GM23338 (cell line): ENCODE results near the gene TRAF3.

Source experiments
- CREB1 ChIP-seq: fragments of 250-450 bp; sonication (Bioruptor Pico); IDR thresholded peaks from 2 replicates; pipeline ENCODE4 v1.5.0; 2020; ENCODE audit warnings: low read depth, mild to moderate bottlenecking, moderate library complexity
- EZH2 ChIP-seq: fragments of 200-600 bp; sonication (generic); IDR thresholded peaks from one replicate; pipeline ENCODE4 v1.8.0; 2017; ENCODE audit warnings: antibody characterized with exemption, mild to moderate bottlenecking, low read depth; ENCODE audit not compliant: unreplicated experiment
- EZH2phosphoT487 ChIP-seq: fragments of 200-600 bp; sonication (generic); IDR thresholded peaks from one replicate; pipeline ENCODE4 v1.8.1; 2018; ENCODE audit warnings: antibody characterized with exemption; ENCODE audit not compliant: unreplicated experiment
- POLR2AphosphoS5 ChIP-seq: IDR thresholded peaks from 2 replicates; pipeline ENCODE4 v1.6.1; 2016; ENCODE audit warnings: antibody characterized with exemption, low read depth
- TF ChIP-seq, protein P1 (sequence below): IDR thresholded peaks from one replicate; pipeline ENCODE4 v1.6.1; 2018; ENCODE audit warnings: antibody characterized with exemption; ENCODE audit not compliant: unreplicated experiment
- TF ChIP-seq, protein P2 (sequence below), 2 experiments: fragments of 200-600 bp in 1 of 2; sonication (generic) in 1 of 2; conservative IDR thresholded peaks; 2 replicates each; pipeline versions ENCODE4 v1.5.1 to v1.6.1; 2016 to 2017; ENCODE audit warnings: antibody characterized with exemption in 2 of 2, low read depth in 2 of 2, mild to moderate bottlenecking in 2 of 2, moderate library complexity in 1 of 2
- TF ChIP-seq, protein P3 (sequence below): fragments of 250-450 bp; sonication (Bioruptor Pico); IDR thresholded peaks from 2 replicates; pipeline ENCODE4 v1.5.0; 2020; ENCODE audit warnings: mild to moderate bottlenecking, moderate library complexity

DNA sequence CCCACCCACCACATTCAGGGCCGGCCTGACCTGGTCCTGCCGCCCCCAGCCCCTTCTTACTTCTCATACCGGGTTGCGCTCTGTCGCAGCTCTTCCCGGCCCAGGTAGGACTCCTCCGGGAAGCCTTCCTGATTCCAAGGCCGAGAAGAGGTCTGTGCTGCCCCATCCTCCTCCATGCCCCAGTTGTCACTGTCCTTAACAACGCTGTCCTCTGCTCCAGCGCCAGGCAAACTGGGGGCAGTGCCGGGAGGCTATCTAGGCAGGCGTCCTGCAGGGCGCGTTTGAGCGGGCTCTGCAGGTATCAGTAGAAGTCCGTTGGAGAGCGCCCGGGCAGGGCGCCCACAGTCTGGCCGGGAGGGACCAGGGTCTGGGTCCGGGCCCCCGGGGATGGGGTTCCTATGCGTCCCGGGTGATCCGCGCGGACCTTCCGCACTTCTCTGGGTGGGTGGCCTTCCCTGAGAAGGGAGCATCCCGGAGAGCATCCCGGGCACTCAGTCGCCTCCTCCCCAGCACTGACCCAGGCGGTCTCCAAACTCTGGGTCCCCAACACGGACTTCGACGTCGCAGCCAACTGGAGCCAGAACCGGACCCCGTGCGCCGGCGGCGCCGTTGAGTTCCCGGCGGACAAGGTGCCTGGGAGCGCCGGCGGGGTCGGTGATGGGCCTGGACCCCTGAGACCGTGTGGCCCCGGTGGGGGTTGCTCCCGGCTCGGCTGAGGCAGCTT, 146.1 kb downstream of the TRAF3 start:
- TF ChIP-seq, protein P1, sequence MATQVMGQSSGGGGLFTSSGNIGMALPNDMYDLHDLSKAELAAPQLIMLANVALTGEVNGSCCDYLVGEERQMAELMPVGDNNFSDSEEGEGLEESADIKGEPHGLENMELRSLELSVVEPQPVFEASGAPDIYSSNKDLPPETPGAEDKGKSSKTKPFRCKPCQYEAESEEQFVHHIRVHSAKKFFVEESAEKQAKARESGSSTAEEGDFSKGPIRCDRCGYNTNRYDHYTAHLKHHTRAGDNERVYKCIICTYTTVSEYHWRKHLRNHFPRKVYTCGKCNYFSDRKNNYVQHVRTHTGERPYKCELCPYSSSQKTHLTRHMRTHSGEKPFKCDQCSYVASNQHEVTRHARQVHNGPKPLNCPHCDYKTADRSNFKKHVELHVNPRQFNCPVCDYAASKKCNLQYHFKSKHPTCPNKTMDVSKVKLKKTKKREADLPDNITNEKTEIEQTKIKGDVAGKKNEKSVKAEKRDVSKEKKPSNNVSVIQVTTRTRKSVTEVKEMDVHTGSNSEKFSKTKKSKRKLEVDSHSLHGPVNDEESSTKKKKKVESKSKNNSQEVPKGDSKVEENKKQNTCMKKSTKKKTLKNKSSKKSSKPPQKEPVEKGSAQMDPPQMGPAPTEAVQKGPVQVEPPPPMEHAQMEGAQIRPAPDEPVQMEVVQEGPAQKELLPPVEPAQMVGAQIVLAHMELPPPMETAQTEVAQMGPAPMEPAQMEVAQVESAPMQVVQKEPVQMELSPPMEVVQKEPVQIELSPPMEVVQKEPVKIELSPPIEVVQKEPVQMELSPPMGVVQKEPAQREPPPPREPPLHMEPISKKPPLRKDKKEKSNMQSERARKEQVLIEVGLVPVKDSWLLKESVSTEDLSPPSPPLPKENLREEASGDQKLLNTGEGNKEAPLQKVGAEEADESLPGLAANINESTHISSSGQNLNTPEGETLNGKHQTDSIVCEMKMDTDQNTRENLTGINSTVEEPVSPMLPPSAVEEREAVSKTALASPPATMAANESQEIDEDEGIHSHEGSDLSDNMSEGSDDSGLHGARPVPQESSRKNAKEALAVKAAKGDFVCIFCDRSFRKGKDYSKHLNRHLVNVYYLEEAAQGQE: no peak
- no peak for TF ChIP-seq POLR2AphosphoS5
- TF ChIP-seq, protein P2, sequence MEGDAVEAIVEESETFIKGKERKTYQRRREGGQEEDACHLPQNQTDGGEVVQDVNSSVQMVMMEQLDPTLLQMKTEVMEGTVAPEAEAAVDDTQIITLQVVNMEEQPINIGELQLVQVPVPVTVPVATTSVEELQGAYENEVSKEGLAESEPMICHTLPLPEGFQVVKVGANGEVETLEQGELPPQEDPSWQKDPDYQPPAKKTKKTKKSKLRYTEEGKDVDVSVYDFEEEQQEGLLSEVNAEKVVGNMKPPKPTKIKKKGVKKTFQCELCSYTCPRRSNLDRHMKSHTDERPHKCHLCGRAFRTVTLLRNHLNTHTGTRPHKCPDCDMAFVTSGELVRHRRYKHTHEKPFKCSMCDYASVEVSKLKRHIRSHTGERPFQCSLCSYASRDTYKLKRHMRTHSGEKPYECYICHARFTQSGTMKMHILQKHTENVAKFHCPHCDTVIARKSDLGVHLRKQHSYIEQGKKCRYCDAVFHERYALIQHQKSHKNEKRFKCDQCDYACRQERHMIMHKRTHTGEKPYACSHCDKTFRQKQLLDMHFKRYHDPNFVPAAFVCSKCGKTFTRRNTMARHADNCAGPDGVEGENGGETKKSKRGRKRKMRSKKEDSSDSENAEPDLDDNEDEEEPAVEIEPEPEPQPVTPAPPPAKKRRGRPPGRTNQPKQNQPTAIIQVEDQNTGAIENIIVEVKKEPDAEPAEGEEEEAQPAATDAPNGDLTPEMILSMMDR (conservative IDR thresholded peaks at IDR 0.05; ENCODE audit: low read depth in 2 of 2): no peak
- no peak for TF ChIP-seq EZH2phosphoT487
- TF ChIP-seq, protein P3, sequence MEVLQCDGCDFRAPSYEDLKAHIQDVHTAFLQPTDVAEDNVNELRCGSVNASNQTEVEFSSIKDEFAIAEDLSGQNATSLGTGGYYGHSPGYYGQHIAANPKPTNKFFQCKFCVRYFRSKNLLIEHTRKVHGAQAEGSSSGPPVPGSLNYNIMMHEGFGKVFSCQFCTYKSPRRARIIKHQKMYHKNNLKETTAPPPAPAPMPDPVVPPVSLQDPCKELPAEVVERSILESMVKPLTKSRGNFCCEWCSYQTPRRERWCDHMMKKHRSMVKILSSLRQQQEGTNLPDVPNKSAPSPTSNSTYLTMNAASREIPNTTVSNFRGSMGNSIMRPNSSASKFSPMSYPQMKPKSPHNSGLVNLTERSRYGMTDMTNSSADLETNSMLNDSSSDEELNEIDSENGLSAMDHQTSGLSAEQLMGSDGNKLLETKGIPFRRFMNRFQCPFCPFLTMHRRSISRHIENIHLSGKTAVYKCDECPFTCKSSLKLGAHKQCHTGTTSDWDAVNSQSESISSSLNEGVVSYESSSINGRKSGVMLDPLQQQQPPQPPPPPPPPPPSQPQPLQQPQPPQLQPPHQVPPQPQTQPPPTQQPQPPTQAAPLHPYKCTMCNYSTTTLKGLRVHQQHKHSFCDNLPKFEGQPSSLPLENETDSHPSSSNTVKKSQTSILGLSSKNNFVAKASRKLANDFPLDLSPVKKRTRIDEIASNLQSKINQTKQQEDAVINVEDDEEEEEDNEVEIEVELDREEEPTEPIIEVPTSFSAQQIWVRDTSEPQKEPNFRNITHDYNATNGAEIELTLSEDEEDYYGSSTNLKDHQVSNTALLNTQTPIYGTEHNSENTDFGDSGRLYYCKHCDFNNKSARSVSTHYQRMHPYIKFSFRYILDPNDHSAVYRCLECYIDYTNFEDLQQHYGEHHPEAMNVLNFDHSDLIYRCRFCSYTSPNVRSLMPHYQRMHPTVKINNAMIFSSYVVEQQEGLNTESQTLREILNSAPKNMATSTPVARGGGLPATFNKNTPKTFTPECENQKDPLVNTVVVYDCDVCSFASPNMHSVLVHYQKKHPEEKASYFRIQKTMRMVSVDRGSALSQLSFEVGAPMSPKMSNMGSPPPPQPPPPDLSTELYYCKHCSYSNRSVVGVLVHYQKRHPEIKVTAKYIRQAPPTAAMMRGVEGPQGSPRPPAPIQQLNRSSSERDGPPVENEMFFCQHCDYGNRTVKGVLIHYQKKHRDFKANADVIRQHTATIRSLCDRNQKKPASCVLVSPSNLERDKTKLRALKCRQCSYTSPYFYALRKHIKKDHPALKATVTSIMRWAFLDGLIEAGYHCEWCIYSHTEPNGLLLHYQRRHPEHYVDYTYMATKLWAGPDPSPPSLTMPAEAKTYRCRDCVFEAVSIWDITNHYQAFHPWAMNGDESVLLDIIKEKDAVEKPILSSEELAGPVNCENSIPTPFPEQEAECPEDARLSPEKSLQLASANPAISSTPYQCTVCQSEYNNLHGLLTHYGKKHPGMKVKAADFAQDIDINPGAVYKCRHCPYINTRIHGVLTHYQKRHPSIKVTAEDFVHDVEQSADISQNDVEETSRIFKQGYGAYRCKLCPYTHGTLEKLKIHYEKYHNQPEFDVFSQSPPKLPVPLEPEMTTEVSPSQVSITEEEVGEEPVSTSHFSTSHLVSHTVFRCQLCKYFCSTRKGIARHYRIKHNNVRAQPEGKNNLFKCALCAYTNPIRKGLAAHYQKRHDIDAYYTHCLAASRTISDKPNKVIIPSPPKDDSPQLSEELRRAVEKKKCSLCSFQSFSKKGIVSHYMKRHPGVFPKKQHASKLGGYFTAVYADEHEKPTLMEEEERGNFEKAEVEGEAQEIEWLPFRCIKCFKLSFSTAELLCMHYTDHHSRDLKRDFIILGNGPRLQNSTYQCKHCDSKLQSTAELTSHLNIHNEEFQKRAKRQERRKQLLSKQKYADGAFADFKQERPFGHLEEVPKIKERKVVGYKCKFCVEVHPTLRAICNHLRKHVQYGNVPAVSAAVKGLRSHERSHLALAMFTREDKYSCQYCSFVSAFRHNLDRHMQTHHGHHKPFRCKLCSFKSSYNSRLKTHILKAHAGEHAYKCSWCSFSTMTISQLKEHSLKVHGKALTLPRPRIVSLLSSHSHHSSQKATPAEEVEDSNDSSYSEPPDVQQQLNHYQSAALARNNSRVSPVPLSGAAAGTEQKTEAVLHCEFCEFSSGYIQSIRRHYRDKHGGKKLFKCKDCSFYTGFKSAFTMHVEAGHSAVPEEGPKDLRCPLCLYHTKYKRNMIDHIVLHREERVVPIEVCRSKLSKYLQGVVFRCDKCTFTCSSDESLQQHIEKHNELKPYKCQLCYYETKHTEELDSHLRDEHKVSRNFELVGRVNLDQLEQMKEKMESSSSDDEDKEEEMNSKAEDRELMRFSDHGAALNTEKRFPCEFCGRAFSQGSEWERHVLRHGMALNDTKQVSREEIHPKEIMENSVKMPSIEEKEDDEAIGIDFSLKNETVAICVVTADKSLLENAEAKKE (CRISPR knock-in tag): no peak
- TF ChIP-seq EZH2: peak; percentile 62
- no peak for TF ChIP-seq CREB1 (CRISPR knock-in tag)
